IMR-90 (cell line): ENCODE measurements around the gene ITPR2. TPM values are rescaled to one million over a fixed set of nuclear protein-coding genes. Genes with fewer than 3 reads are reported as not detected.

Source experiments
- ATAC-seq: fragments of 200-7000 bp; cut with Tn5 transposase; 2 replicates; pipeline ENCODE4 v1.9.1; 2020; ENCODE audit warnings: low read depth, mild to moderate bottlenecking, moderate library complexity
- BruUV-seq: library from RNA; stranded (reverse); fragments of 400-500 nt; replicated peaks from 2 replicates; lab custom pipeline; 2021; lab: Mats Ljungman, UMichigan
- CTCF ChIA-PET: fragments of 300-600 bp; formaldehyde crosslinking; extraction: SDS; loops from one replicate; lab custom pipeline; 2021; ENCODE audit warnings: antibody characterized with exemption; lab: Yijun Ruan, JAX
- POLR2A ChIA-PET: fragments of 300-600 bp; sonication (Branson Sonifier 250); formaldehyde crosslinking; loops from one replicate; lab custom pipeline; 2022; ENCODE audit warnings: antibody characterized with exemption; ENCODE audit not compliant: unreplicated experiment; lab: Charles Lee
- DNase-seq: peaks from one replicate; pipeline ENCODE4 v3.0.0; 2013
- H2AFZ ChIP-seq: replicated peaks from 2 replicates; pipeline ENCODE3; 2013; ENCODE audit warnings: low read length, mild to moderate bottlenecking; ENCODE audit not compliant: poor library complexity
- H2AK5ac ChIP-seq: 2 replicates; pipeline ENCODE4 v1.6.1; 2013; ENCODE audit warnings: low read depth, low read length, inconsistent platforms
- H2AK9ac ChIP-seq: replicated peaks from 2 replicates; pipeline ENCODE3; 2013; ENCODE audit warnings: mild to moderate bottlenecking, low read depth, low read length, moderate library complexity; ENCODE audit not compliant: poor library complexity
- H2BK120ac ChIP-seq: 2 replicates; pipeline ENCODE4 v1.6.1; 2013; ENCODE audit warnings: low read depth, low read length, inconsistent platforms
- H2BK15ac ChIP-seq: 3 replicates; pipeline ENCODE4 v1.6.1; 2013; ENCODE audit warnings: low read depth, low read length, inconsistent platforms
- H2BK20ac ChIP-seq: 2 replicates; pipeline ENCODE4 v1.6.1; 2013; ENCODE audit warnings: low read depth, mild to moderate bottlenecking, inconsistent platforms, low read length, moderate library complexity
- H2BK5ac ChIP-seq: 2 replicates; pipeline ENCODE4 v1.6.1; 2013; ENCODE audit warnings: mild to moderate bottlenecking, low read depth, low read length, inconsistent platforms; ENCODE audit not compliant: poor library complexity, severe bottlenecking
- H3K14ac ChIP-seq: replicated peaks from 2 replicates; pipeline ENCODE4 v1.6.1; 2013; ENCODE audit warnings: low read depth, low read length, inconsistent platforms
- H3K18ac ChIP-seq: 2 replicates; pipeline ENCODE4 v1.6.1; 2013; ENCODE audit warnings: low read depth, low read length, control low read depth
- H3K23ac ChIP-seq: 2 replicates; pipeline ENCODE4 v1.6.1; 2013; ENCODE audit warnings: low read depth, low read length, inconsistent platforms
- H3K27ac ChIP-seq: 2 replicates; pipeline ENCODE4 v1.5.1; 2013; ENCODE audit warnings: mild to moderate bottlenecking, control low read depth, low read length; ENCODE audit not compliant: insufficient read depth
- H3K27me3 ChIP-seq: 2 replicates; pipeline ENCODE4 v1.6.1; 2013; ENCODE audit warnings: low read length; ENCODE audit not compliant: control insufficient read depth, insufficient read depth
- H3K36me3 ChIP-seq: 2 replicates; pipeline ENCODE4 v1.6.1; 2013; ENCODE audit warnings: low read length, mixed read lengths; ENCODE audit not compliant: control insufficient read depth, insufficient read depth
- H3K4ac ChIP-seq: 2 replicates; pipeline ENCODE4 v1.6.1; 2013; ENCODE audit warnings: low read depth, low read length, inconsistent platforms
- H3K4me1 ChIP-seq: 2 replicates; pipeline ENCODE4 v1.6.1; 2013; ENCODE audit warnings: low read length, mixed read lengths; ENCODE audit not compliant: control insufficient read depth, insufficient read depth
- H3K4me2 ChIP-seq: 2 replicates; pipeline ENCODE4 v1.6.1; 2013; ENCODE audit warnings: low read depth, mild to moderate bottlenecking, control low read depth, low read length, moderate library complexity
- H3K4me3 ChIP-seq: 2 replicates; pipeline ENCODE4 v1.5.1; 2013; ENCODE audit warnings: low read depth, mild to moderate bottlenecking, control low read depth, low read length, moderate library complexity; ENCODE audit not compliant: insufficient read depth
- H3K56ac ChIP-seq: 2 replicates; pipeline ENCODE4 v1.6.1; 2013; ENCODE audit warnings: low read length, inconsistent platforms; ENCODE audit not compliant: insufficient read depth; ENCODE audit errors: extremely low read depth
- H3K79me1 ChIP-seq, 2 experiments: 2 replicates each; pipeline ENCODE4 v1.6.1; 2013; ENCODE audit warnings: low read length in 2 of 2, inconsistent platforms in 1 of 2, low read depth in 1 of 2
- H3K9ac ChIP-seq: 2 replicates; pipeline ENCODE4 v1.6.1; 2013; ENCODE audit warnings: low read depth, low read length, control low read depth
- H3K9me1 ChIP-seq: 2 replicates; pipeline ENCODE4 v1.6.1; 2013; ENCODE audit warnings: low read length, inconsistent platforms; ENCODE audit not compliant: insufficient read depth
- H3K9me3 ChIP-seq: 2 replicates; pipeline ENCODE4 v1.6.1; 2013; ENCODE audit warnings: low read length; ENCODE audit not compliant: control insufficient read depth, insufficient read depth
- H4K20me1 ChIP-seq: 2 replicates; pipeline ENCODE4 v1.6.1; 2013; ENCODE audit warnings: low read length, inconsistent platforms; ENCODE audit not compliant: insufficient read depth
- H4K5ac ChIP-seq: 2 replicates; pipeline ENCODE4 v1.6.1; 2013; ENCODE audit warnings: mild to moderate bottlenecking, low read depth, low read length, control low read depth
- H4K8ac ChIP-seq, 2 experiments: 2 replicates each; pipeline ENCODE4 v1.6.1; 2013; ENCODE audit warnings: low read depth in 2 of 2, low read length in 2 of 2, control low read depth in 1 of 2, inconsistent platforms in 1 of 2
- H4K91ac ChIP-seq: 2 replicates; pipeline ENCODE4 v1.6.1; 2013; ENCODE audit warnings: low read depth, low read length, inconsistent platforms; ENCODE audit not compliant: insufficient read depth
- BHLHE40 ChIP-seq: fragments of 150-350 bp; IDR thresholded peaks from 2 replicates; pipeline ENCODE4 v1.6.1; 2016; ENCODE audit warnings: mild to moderate bottlenecking, low read depth, low read length
- CEBPB ChIP-seq: IDR thresholded peaks from 2 replicates; pipeline ENCODE4 v1.6.1; 2012; ENCODE audit warnings: low read depth, low read length, improper control_type of control experiment
- MAFK ChIP-seq: IDR thresholded peaks from 2 replicates; pipeline ENCODE4 v1.6.1; 2012; ENCODE audit warnings: low read depth, low read length, improper control_type of control experiment
- NFE2L2 ChIP-seq: fragments of 150-350 bp; IDR thresholded peaks from 2 replicates; pipeline ENCODE4 v1.6.1; 2016; ENCODE audit warnings: low read depth, mild to moderate bottlenecking, low read length
- RCOR1 ChIP-seq: IDR thresholded peaks from 2 replicates; pipeline ENCODE4 v1.6.1; 2012; ENCODE audit warnings: mild to moderate bottlenecking, low read length, improper control_type of control experiment; ENCODE audit not compliant: insufficient replicate concordance
- SMC3 ChIP-seq: fragments of 150-350 bp; IDR thresholded peaks from 2 replicates; pipeline ENCODE4 v1.6.1; 2016; ENCODE audit warnings: low read depth, mild to moderate bottlenecking, antibody characterized with exemption, low read length, moderate library complexity
- WGBS, 2 experiments: methylation state at CpG; one replicate each; pipeline versions ENCODE4 v1.1.5 to v1.1.7; 2013; ENCODE audit warnings: missing lambda C conversion rate in 2 of 2; ENCODE audit not compliant: insufficient read length in 1 of 2; ENCODE audit errors: extremely low coverage in 2 of 2; 5-methylcytosine and 5-hydroxymethylcytosine counted together
- dilution Hi-C: fragments of 300-500 bp; cut with HindIII; formaldehyde crosslinking; loops from one replicate; pipeline ENCODE4 v1.14.3; 2018; ENCODE audit warnings: low sequenced_read_pairs; ENCODE audit not compliant: unreplicated experiment
- in situ Hi-C: fragments of 300-500 bp; cut with MboI; formaldehyde crosslinking; loops from 3 replicates; pipeline ENCODE4 v1.14.3; 2019; ENCODE audit warnings: low sequenced_read_pairs, inconsistent platforms, mixed read lengths
- intact Hi-C: fragments of 100-400 bp; cut with micrococcal nuclease; formaldehyde crosslinking; loops from 2 replicates; pipeline ENCODE4 v1.10.0; 2022
- polyA plus RNA-seq, 3 experiments: library from polyadenylated mRNA; depleted of rRNA; stranded (reverse); fragments of >200 nt; gene quantifications; 2 replicates each; pipeline ENCODE4 v1.2.3, GENCODE V29; 2012; ENCODE audit warnings: low replicate concordance in 1 of 3
- total RNA-seq: library from RNA; depleted of rRNA; stranded (reverse); fragments of >200 nt; gene quantifications from 2 replicates; pipeline ENCODE4 v1.2.3, GENCODE V29; 2012
- TF ChIP-seq, protein P1 (sequence below): fragments of 150-350 bp; IDR thresholded peaks from 2 replicates; pipeline ENCODE4 v1.6.1; 2016; ENCODE audit warnings: low read depth, mild to moderate bottlenecking, low read length, moderate library complexity, borderline replicate concordance
- TF ChIP-seq, protein P2 (sequence below): fragments of 150-350 bp; IDR thresholded peaks from 2 replicates; pipeline ENCODE4 v1.6.1; 2017; ENCODE audit warnings: mild to moderate bottlenecking, antibody characterized with exemption, low read length, low read depth
- TF ChIP-seq, protein P3 (sequence below): conservative IDR thresholded peaks from 2 replicates; pipeline ENCODE4 v1.5.1; 2012; ENCODE audit warnings: mild to moderate bottlenecking, low read depth, low read length, improper control_type of control experiment

The ITPR2 gene
- total and polyA plus RNA-seq, 2 of the 4 experiments (the other 2 are of a cell fraction), result 1.2 to 9.0 TPM

DNA sequence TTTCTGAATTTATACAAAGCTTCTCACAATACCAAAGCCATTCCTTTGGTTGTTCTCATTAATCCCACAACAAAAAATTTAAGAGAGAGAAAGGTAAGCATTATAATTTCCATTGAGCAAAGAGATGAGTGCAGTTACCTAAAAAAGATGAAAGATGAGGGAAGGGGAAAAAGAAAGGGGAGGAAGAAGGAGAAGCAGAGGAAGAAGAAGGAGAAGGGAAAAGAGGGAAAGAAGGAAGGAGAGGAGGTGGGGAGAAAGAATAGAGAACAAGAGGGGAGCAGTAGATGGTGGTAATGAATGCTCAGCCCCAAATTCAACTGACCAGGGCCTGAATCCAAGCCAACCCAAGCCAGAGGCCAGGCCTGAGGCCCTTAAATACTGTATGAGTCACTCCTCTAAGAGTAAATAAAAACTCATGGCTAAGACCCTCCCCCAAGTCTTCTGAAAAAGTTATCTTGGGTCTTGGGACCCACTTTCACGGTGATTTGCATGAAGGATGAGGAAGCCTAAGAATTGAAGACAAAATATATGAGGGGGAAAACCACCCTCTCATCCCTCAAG, 144.6 kb downstream of the ITPR2 start:
- intact Hi-C loops (no loop called here), in situ Hi-C loops (no loop called here), dilution Hi-C loops (no loop called here)
- Histone ChIP-seq H4K5ac (no peak overlapping the region), H2BK20ac (no peak overlapping the region; the same call in 1 of the 2 replicates), H2BK5ac (no peak overlapping the region), H3K36me3 (no peaks in the 10 kb centered on the region), H3K27ac (no peak overlapping the region), H3K4me2 (no peak overlapping the region), H2AK5ac (0 out of 2 replicates have a peak overlapping the region, but pooled peaks have one; percentile 9), H4K8ac (no peak overlapping the region), H2AK9ac (no peak overlapping the region), H3K9me3 (peaks cover under 1% of the 10 kb centered on the region; the same call in 1 of the 2 replicates), H3K79me1 (no peaks in the 10 kb centered on the region), H2BK15ac (no peak overlapping the region), H3K56ac (no peak overlapping the region), H2BK120ac (no peak overlapping the region), H2AFZ (no peak overlapping the region), H3K14ac (no peak overlapping the region), H4K91ac (no peak overlapping the region), H3K9me1 (0 out of 2 replicates have a peak, but pooled peaks cover 3% of the 10 kb centered on the region), H3K27me3 (no peaks in the 10 kb centered on the region), H3K23ac (no peak overlapping the region), H3K9ac (no peak overlapping the region), H4K20me1 (no peaks in the 10 kb centered on the region), H3K4ac (no peak overlapping the region), H3K18ac (no peak overlapping the region), H3K4me3 (no peak overlapping the region), H3K4me1 (peaks cover 8% of the 10 kb centered on the region)
- TF ChIP-seq, protein P1, sequence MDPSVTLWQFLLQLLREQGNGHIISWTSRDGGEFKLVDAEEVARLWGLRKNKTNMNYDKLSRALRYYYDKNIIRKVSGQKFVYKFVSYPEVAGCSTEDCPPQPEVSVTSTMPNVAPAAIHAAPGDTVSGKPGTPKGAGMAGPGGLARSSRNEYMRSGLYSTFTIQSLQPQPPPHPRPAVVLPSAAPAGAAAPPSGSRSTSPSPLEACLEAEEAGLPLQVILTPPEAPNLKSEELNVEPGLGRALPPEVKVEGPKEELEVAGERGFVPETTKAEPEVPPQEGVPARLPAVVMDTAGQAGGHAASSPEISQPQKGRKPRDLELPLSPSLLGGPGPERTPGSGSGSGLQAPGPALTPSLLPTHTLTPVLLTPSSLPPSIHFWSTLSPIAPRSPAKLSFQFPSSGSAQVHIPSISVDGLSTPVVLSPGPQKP, result no peak
- TF ChIP-seq SMC3, result no peak
- TF ChIP-seq, protein P2, sequence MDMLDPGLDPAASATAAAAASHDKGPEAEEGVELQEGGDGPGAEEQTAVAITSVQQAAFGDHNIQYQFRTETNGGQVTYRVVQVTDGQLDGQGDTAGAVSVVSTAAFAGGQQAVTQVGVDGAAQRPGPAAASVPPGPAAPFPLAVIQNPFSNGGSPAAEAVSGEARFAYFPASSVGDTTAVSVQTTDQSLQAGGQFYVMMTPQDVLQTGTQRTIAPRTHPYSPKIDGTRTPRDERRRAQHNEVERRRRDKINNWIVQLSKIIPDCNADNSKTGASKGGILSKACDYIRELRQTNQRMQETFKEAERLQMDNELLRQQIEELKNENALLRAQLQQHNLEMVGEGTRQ, result no peak
- TF ChIP-seq, protein P3, sequence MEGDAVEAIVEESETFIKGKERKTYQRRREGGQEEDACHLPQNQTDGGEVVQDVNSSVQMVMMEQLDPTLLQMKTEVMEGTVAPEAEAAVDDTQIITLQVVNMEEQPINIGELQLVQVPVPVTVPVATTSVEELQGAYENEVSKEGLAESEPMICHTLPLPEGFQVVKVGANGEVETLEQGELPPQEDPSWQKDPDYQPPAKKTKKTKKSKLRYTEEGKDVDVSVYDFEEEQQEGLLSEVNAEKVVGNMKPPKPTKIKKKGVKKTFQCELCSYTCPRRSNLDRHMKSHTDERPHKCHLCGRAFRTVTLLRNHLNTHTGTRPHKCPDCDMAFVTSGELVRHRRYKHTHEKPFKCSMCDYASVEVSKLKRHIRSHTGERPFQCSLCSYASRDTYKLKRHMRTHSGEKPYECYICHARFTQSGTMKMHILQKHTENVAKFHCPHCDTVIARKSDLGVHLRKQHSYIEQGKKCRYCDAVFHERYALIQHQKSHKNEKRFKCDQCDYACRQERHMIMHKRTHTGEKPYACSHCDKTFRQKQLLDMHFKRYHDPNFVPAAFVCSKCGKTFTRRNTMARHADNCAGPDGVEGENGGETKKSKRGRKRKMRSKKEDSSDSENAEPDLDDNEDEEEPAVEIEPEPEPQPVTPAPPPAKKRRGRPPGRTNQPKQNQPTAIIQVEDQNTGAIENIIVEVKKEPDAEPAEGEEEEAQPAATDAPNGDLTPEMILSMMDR, result no peak
- TF ChIP-seq NFE2L2, result no peak
- TF ChIP-seq BHLHE40, result no peak
- no peak for TF ChIP-seq CEBPB
- no peak for TF ChIP-seq MAFK
- TF ChIP-seq RCOR1, result no peak
- POLR2A ChIA-PET, result no interaction called here
- no CpG with 5 or more reads among the region's 1 CpG for WGBS, 2 experiments
- no TSS peak for BruUV-seq
- DNase-seq (no peak), ATAC-seq (no peak)
- CTCF ChIA-PET, result no interaction called here
